ENCODE measurements around the gene LGALS1.
"Not testable (repeated sequence)": the region's sequence is repeated elsewhere in the genome, so short reads cannot be mapped to it uniquely, and the experiment has no call there.

The LGALS1 gene

GRCh38 chr22:37655252-37655563 is 20.2 kb upstream of the LGALS1 start:
- H3K79me2 ChIP-seq (ENCODE audit: low read length) = peaks cover 12% of the 10 kb centered on the region
- H3K4me3 ChIP-seq (ENCODE audit: low read length) = no peak overlapping the region
- H3K9me2 ChIP-seq (replicated peaks; ENCODE audit: insufficient read depth, low read length) = no peaks in the 10 kb centered on the region
- no peak overlapping the region for H3K27ac ChIP-seq (ENCODE audit: low read length)
- H3K4me2 ChIP-seq (ENCODE audit: low read depth, low read length) = no peak overlapping the region
- H4K20me1 ChIP-seq (ENCODE audit: insufficient read depth, low read length) = 0 out of 2 replicates have a peak, but pooled peaks cover 3% of the 10 kb centered on the region
- peaks cover 9% of the 10 kb centered on the region for H3K4me1 ChIP-seq (ENCODE audit: low read length)
- H3K9me3 ChIP-seq (replicated peaks; ENCODE audit: insufficient read depth, low read length) = no peaks in the 10 kb centered on the region
- TF ChIP-seq EZH2phosphoT487 (IDR thresholded peaks at IDR 0.05; ENCODE audit: low read length) = no peak
- TF ChIP-seq, protein P1, sequence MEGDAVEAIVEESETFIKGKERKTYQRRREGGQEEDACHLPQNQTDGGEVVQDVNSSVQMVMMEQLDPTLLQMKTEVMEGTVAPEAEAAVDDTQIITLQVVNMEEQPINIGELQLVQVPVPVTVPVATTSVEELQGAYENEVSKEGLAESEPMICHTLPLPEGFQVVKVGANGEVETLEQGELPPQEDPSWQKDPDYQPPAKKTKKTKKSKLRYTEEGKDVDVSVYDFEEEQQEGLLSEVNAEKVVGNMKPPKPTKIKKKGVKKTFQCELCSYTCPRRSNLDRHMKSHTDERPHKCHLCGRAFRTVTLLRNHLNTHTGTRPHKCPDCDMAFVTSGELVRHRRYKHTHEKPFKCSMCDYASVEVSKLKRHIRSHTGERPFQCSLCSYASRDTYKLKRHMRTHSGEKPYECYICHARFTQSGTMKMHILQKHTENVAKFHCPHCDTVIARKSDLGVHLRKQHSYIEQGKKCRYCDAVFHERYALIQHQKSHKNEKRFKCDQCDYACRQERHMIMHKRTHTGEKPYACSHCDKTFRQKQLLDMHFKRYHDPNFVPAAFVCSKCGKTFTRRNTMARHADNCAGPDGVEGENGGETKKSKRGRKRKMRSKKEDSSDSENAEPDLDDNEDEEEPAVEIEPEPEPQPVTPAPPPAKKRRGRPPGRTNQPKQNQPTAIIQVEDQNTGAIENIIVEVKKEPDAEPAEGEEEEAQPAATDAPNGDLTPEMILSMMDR (IDR thresholded peaks at IDR 0.05; ENCODE audit: low read length) = no peak
- TF ChIP-seq EZH2 (optimal IDR thresholded peaks at IDR 0.05; ENCODE audit: low read depth, low read length) = no peak
- H3K9ac ChIP-seq (ENCODE audit: low read length) = no peak overlapping the region
- H3K36me3 ChIP-seq (replicated peaks; ENCODE audit: insufficient read depth, low read length) = no peaks in the 10 kb centered on the region
- no peak overlapping the region for H2AFZ ChIP-seq (ENCODE audit: low read length)
- DNase-seq = no peak
- no peaks in the 10 kb centered on the region for H3K27me3 ChIP-seq (replicated peaks; ENCODE audit: insufficient read depth, low read length)
- 0 out of 2 replicates have a peak, but pooled peaks cover 7% of the 10 kb centered on the region for H3F3A ChIP-seq (ENCODE audit: insufficient read depth, low read length)

DNA sequence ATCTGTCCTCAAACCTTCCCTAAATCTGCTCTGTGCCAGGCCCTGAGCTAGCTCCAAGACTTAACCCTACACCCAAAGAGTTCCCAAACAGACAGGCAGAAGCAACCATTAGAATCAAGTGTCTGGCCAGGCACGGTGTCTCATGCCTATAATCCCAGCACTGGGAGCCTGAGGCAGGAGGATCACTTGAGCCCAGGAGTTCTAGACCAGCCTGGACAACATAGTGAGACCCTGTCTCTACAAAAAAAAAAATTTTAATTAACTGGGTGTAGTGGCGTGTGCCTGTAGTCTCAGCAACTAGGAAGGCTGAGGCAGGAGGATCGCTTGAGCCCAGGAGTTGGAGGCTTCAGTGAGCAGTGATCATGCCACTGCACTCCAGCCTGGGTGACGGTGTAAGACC is 18.9 kb upstream of the LGALS1 start:
- H3K27me3 ChIP-seq (replicated peaks; ENCODE audit: insufficient read depth, low read length); H3K36me3 ChIP-seq (replicated peaks; ENCODE audit: insufficient read depth, low read length); H2AFZ ChIP-seq (ENCODE audit: low read length); H3K4me2 ChIP-seq (ENCODE audit: low read depth, low read length); H3F3A ChIP-seq (ENCODE audit: insufficient read depth, low read length); H3K4me3 ChIP-seq (ENCODE audit: low read length); H3K9me3 ChIP-seq (replicated peaks; ENCODE audit: insufficient read depth, low read length); H3K9me2 ChIP-seq (replicated peaks; ENCODE audit: insufficient read depth, low read length); H3K9ac ChIP-seq (ENCODE audit: low read length); H4K20me1 ChIP-seq (ENCODE audit: insufficient read depth, low read length); H3K27ac ChIP-seq (ENCODE audit: low read length); DNase-seq: not testable (repeated sequence)
- Histone ChIP-seq H3K4me1 (ENCODE audit: low read length) (peaks cover 15% of the 10 kb centered on the region), H3K79me2 (ENCODE audit: low read length) (peaks cover 26% of the 10 kb centered on the region)

GRCh38 chr22:37657590-37658132 is 17.8 kb upstream of the LGALS1 start:
- H3K9me3 ChIP-seq (replicated peaks; ENCODE audit: insufficient read depth, low read length) = no peaks in the 10 kb centered on the region
- no peak for TF ChIP-seq EZH2 (optimal IDR thresholded peaks at IDR 0.05; ENCODE audit: low read depth, low read length)
- TF ChIP-seq, protein P1 (IDR thresholded peaks at IDR 0.05; ENCODE audit: low read length) = no peak
- TF ChIP-seq EZH2phosphoT487 (IDR thresholded peaks at IDR 0.05; ENCODE audit: low read length) = no peak
- H3K4me1 ChIP-seq (ENCODE audit: low read length) = peaks cover 15% of the 10 kb centered on the region
- peak overlapping the region; percentile 39; the same call in 1 of the 2 replicates for H3K9ac ChIP-seq (ENCODE audit: low read length)
- peak overlapping the region; percentile 64 for H3K4me3 ChIP-seq (ENCODE audit: low read length)
- peak overlapping the region; percentile 81 for H2AFZ ChIP-seq (ENCODE audit: low read length)
- no peak for DNase-seq
- H3K9me2 ChIP-seq (replicated peaks; ENCODE audit: insufficient read depth, low read length) = no peaks in the 10 kb centered on the region
- no peaks in the 10 kb centered on the region for H3K36me3 ChIP-seq (replicated peaks; ENCODE audit: insufficient read depth, low read length)
- H3K27me3 ChIP-seq (replicated peaks; ENCODE audit: insufficient read depth, low read length) = no peaks in the 10 kb centered on the region
- H4K20me1 ChIP-seq (ENCODE audit: insufficient read depth, low read length) = peaks cover 5% of the 10 kb centered on the region; the same call in 1 of the 2 replicates
- peaks cover 35% of the 10 kb centered on the region for H3K79me2 ChIP-seq (ENCODE audit: low read length)
- H3K4me2 ChIP-seq (ENCODE audit: low read depth, low read length) = peak overlapping the region; percentile 78
- H3K27ac ChIP-seq (ENCODE audit: low read length) = peak overlapping the region; percentile 19; the same call in 1 of the 2 replicates
- H3F3A ChIP-seq (ENCODE audit: insufficient read depth, low read length) = 0 out of 2 replicates have a peak, but pooled peaks cover 7% of the 10 kb centered on the region

Measured in MM.1S (cell line).